ENCODE results near the gene CAMK1D.

- no peak for TF ChIP-seq CTCF (IDR thresholded peaks at IDR 0.05)
- TF ChIP-seq POLR2A (IDR thresholded peaks at IDR 0.05), result no peak
These were observed 151.3 kb downstream of the CAMK1D start for GRCh38 chr10:12500381-12501303.
